B cell (primary cell): Measurements from ENCODE around the gene ZNF787. TPM values are rescaled to one million over a fixed set of nuclear protein-coding genes. Genes with fewer than 3 reads are reported as not detected.

ENCODE experiments used
- ATAC-seq: fragments of 200-7000 bp; cut with Tn5 transposase; one replicate; pipeline ENCODE4 v1.10.0; 2021; ENCODE audit warnings: low read depth, mild to moderate bottlenecking, moderate number of reproducible peaks, moderate library complexity
- CTCF ChIA-PET: fragments of 350-600 bp; sonication (Branson Sonifier 250); formaldehyde crosslinking; loops from one replicate; lab custom pipeline; 2021; ENCODE audit warnings: antibody characterized with exemption, inconsistent platforms; lab: Charles Lee
- POLR2A ChIA-PET: fragments of 350-600 bp; sonication (Branson Sonifier 250); formaldehyde crosslinking; loops from one replicate; lab custom pipeline; 2021; ENCODE audit warnings: antibody characterized with exemption; lab: Charles Lee
- DNase-seq: peaks from one replicate; pipeline ENCODE4 v3.0.0; 2013
- H2AFZ ChIP-seq: 2 replicates; pipeline ENCODE4 v1.6.1; 2012; ENCODE audit warnings: mild to moderate bottlenecking, low read depth, low read length; ENCODE audit not compliant: insufficient read depth, poor library complexity, severe bottlenecking
- H3K27ac ChIP-seq, 2 donors: 1 replicate in 1 of 2; 2 replicates in 1 of 2; pipeline ENCODE4 v1.5.1; 2012 to 2013; ENCODE audit warnings: low read length in 2 of 2, mild to moderate bottlenecking in 2 of 2, moderate library complexity in 1 of 2
- H3K27me3 ChIP-seq, 4 experiments: fragments of 200-600 bp in 1 of 4; sonication (generic) in 1 of 4; replicated peaks in 1 of 4; 1 replicate in 2 of 4; 2 replicates in 2 of 4; pipeline versions ENCODE4 v1.6.1 to v1.7.0; 2013 to 2016; ENCODE audit warnings: low read length in 3 of 4, mild to moderate bottlenecking in 2 of 4, mixed read lengths in 1 of 4, moderate library complexity in 1 of 4; ENCODE audit not compliant: insufficient read depth in 4 of 4, control insufficient read depth in 3 of 4; ENCODE audit errors: control extremely low read depth in 1 of 4
- H3K36me3 ChIP-seq, 2 experiments: replicated peaks in 1 of 2; 1 replicate in 1 of 2; 2 replicates in 1 of 2; pipeline versions ENCODE4 v1.6.1 to v1.7.1; 2013; ENCODE audit warnings: low read length in 1 of 2; ENCODE audit not compliant: insufficient read depth in 2 of 2, control insufficient read depth in 1 of 2; ENCODE audit errors: control extremely low read depth in 1 of 2, extremely low read depth in 1 of 2
- H3K4me1 ChIP-seq, 2 donors: fragments of 200-600 bp in 1 of 2; sonication (generic) in 1 of 2; 1 replicate in 1 of 2; 2 replicates in 1 of 2; pipeline versions ENCODE4 v1.5.1 to v1.6.1; 2013 to 2017; ENCODE audit warnings: low read length in 2 of 2; ENCODE audit not compliant: control insufficient read depth in 2 of 2, insufficient read depth in 2 of 2
- H3K4me2 ChIP-seq: replicated peaks from 2 replicates; pipeline ENCODE3; 2012; ENCODE audit warnings: mild to moderate bottlenecking, low read depth, low read length; ENCODE audit not compliant: poor library complexity, severe bottlenecking
- H3K4me3 ChIP-seq, 5 experiments: fragments of 200-600 bp in 1 of 5; sonication (generic) in 1 of 5; 1 replicate in 3 of 5; 2 replicates in 2 of 5; pipeline versions ENCODE4 v1.5.1 to v1.7.0; 2011 to 2016; ENCODE audit warnings: low read length in 4 of 5, mild to moderate bottlenecking in 4 of 5, low read depth in 2 of 5, control low read depth in 1 of 5, moderate library complexity in 1 of 5; ENCODE audit not compliant: insufficient read depth in 1 of 5; ENCODE audit errors: control extremely low read depth in 1 of 5, extremely low read depth in 1 of 5
- H3K79me2 ChIP-seq: fragments of 200-600 bp; sonication (generic); one replicate; pipeline ENCODE4 v1.6.0; 2016; ENCODE audit warnings: low read length; ENCODE audit not compliant: control insufficient read depth, insufficient read depth
- H3K9ac ChIP-seq: fragments of 200-600 bp; sonication (generic); 2 replicates; pipeline ENCODE4 v1.6.1; 2017; ENCODE audit warnings: mild to moderate bottlenecking, low read length, moderate library complexity
- H3K9me3 ChIP-seq, 3 donors: one replicate each; pipeline versions ENCODE4 v1.6.1 to v1.7.1; 2013; ENCODE audit warnings: low read length in 2 of 3; ENCODE audit not compliant: control insufficient read depth in 2 of 3, insufficient read depth in 1 of 3; ENCODE audit errors: control extremely low read depth in 1 of 3
- H4K20me1 ChIP-seq: 2 replicates; pipeline ENCODE4 v1.6.0; 2012; ENCODE audit warnings: mild to moderate bottlenecking, low read length; ENCODE audit not compliant: insufficient read depth, control insufficient read depth, poor library complexity, severe bottlenecking
- H3K27ac Mint-ChIP-seq: one replicate; pipeline ENCODE4 v1.8.0; 2021; ENCODE audit warnings: mixed read lengths
- H3K27me3 Mint-ChIP-seq: one replicate; pipeline ENCODE4 v1.8.0; 2021; ENCODE audit warnings: mixed read lengths
- H3K4me1 Mint-ChIP-seq: one replicate; pipeline ENCODE4 v1.8.0; 2021; ENCODE audit warnings: mixed read lengths
- H3K4me3 Mint-ChIP-seq: one replicate; pipeline ENCODE4 v1.8.0; 2021; ENCODE audit warnings: mixed read lengths
- H3K9me3 Mint-ChIP-seq: one replicate; pipeline ENCODE4 v1.8.0; 2022; ENCODE audit warnings: mixed read lengths; ENCODE audit not compliant: insufficient read depth
- EZH2 ChIP-seq: IDR thresholded peaks from 2 replicates; pipeline ENCODE4 v1.6.1; 2012; ENCODE audit warnings: borderline replicate concordance, low read depth, mild to moderate bottlenecking, moderate library complexity, low read length; ENCODE audit not compliant: insufficient read depth, poor library complexity, severe bottlenecking
- WGBS: methylation state at CpG from one replicate; pipeline ENCODE4 v1.1.5; 2013; ENCODE audit warnings: missing lambda C conversion rate; ENCODE audit not compliant: insufficient coverage; 5-methylcytosine and 5-hydroxymethylcytosine counted together
- intact Hi-C: fragments of 100-400 bp; cut with micrococcal nuclease; formaldehyde crosslinking; loops from one replicate; pipeline ENCODE4 v1.10.0; 2022
- polyA plus RNA-seq: library from polyadenylated mRNA; depleted of rRNA; stranded (reverse); fragments of >200 nt; gene quantifications from 2 replicates; pipeline ENCODE4 v1.2.3, GENCODE V29; 2012
- total RNA-seq, 2 donors: library from RNA; stranded (reverse); fragments of 120-200 nt in 1 of 2; gene quantifications; 1 replicate in 1 of 2; 2 replicates in 1 of 2; pipeline versions ENCODE4 v1.2.3 to v1.2.4, GENCODE V29; 2013 to 2022
- TF ChIP-seq, protein P1 (sequence below): fragments of 200-600 bp; IDR thresholded peaks from one replicate; pipeline ENCODE4 v1.8.0; 2022; ENCODE audit warnings: antibody characterized with exemption, mild to moderate bottlenecking

Gene ZNF787
- total and polyA plus RNA-seq, 2 donors (not counting 1 experiment from before 2014, with no cell fraction given) = 19.6 to 47.9 TPM

DNA sequence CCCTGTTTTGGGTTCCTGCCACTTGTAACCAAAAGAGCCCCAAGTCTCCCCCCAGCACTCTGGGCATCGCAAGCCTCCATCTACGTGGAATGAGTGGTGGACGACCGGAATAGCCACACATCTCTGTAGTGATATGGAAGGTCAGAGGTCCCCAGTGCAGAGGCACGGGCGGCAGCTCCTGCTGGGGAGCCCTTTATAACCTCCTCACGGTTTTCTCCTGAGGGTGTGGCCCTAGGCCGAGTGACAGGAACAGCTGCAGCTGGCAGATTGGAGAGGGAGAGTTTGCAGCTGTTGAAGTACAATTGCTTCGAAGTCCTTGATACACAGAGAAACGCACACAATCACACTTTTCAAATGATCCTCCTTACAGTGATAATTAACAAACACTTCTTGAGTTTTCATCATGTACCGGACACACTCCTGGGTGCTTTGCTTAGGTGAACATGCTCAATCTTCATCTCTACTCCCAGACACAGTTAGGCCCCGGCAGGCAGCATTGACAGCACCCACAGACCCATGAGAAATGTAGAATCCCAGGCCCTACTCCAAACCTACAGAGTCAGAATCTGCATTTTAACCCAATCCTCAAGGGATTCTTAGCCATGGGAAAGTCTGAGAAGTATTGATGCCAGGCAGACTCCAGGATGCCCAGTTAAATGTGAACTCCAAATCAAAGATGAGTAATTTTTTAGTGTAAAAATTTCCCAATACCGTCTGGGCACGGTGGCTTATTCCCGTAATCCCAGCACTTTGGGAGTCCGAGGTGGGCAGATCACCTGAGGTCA is 4.9 kb upstream of the ZNF787 start:
- no peaks in the 10 kb centered on the region for H3K9me3 Mint-ChIP-seq
- no peaks in the 10 kb centered on the region for H3K36me3 ChIP-seq
- no peak overlapping the region for H3K4me3 ChIP-seq
- no peak for ATAC-seq
- peaks cover 4% of the 10 kb centered on the region for H3K79me2 ChIP-seq
- no peak overlapping the region for H2AFZ ChIP-seq
- intact Hi-C loops = no loop called here
- no peak overlapping the region for H3K4me3 Mint-ChIP-seq
- H3K4me1 ChIP-seq = peaks cover 6 to 7% of the 10 kb centered on the region in 2 donors
- no peak for DNase-seq
- H3K27me3 ChIP-seq = no peaks in the 10 kb centered on the region
- TF ChIP-seq, protein P1, sequence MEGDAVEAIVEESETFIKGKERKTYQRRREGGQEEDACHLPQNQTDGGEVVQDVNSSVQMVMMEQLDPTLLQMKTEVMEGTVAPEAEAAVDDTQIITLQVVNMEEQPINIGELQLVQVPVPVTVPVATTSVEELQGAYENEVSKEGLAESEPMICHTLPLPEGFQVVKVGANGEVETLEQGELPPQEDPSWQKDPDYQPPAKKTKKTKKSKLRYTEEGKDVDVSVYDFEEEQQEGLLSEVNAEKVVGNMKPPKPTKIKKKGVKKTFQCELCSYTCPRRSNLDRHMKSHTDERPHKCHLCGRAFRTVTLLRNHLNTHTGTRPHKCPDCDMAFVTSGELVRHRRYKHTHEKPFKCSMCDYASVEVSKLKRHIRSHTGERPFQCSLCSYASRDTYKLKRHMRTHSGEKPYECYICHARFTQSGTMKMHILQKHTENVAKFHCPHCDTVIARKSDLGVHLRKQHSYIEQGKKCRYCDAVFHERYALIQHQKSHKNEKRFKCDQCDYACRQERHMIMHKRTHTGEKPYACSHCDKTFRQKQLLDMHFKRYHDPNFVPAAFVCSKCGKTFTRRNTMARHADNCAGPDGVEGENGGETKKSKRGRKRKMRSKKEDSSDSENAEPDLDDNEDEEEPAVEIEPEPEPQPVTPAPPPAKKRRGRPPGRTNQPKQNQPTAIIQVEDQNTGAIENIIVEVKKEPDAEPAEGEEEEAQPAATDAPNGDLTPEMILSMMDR = no peak
- TF ChIP-seq EZH2 = no peak
- H3K9me3 ChIP-seq = no peaks in the 10 kb centered on the region
- peaks cover 5% of the 10 kb centered on the region for H3K4me1 Mint-ChIP-seq
- POLR2A ChIA-PET = no interaction called here
- H3K4me2 ChIP-seq = no peak overlapping the region
- CTCF ChIA-PET = no interaction called here
- H3K27ac Mint-ChIP-seq = no peak overlapping the region
- no peak overlapping the region for H3K9ac ChIP-seq
- no peaks in the 10 kb centered on the region for H4K20me1 ChIP-seq
- H3K27me3 Mint-ChIP-seq = no peaks in the 10 kb centered on the region
- no peak overlapping the region for H3K27ac ChIP-seq
- WGBS = 96% methylated on average over 11 of the region's 16 CpGs

DNA sequence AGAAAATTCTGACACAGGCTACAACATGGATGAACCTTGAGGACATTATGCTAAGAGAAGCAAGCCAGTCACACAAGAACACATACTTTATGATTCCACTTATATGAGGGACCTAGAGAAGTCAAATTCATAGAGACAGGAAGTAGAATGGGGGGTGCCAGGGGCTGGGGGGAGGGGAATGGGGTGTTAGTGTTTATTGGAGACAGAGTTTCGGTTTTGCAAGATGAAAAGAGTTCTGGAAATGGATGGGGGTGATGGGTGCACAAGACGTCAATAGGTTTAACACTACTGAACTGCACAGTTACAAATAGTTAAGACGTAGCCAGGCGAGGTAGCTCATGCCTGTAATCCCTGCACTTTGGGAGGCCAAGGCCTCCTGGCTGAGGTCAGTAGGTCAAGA is 3.5 kb upstream of the ZNF787 start:
- WGBS = 86% methylated on average over 3 of the region's 4 CpGs
- no peaks in the 10 kb centered on the region for H3K27me3 Mint-ChIP-seq
- intact Hi-C loops = loop anchor here (5.0 kb wide), 1 partner anchor 278 kb away; the partner anchor contains the start of gene ZNF583
- no peak for ATAC-seq
- no peak for TF ChIP-seq EZH2
- TF ChIP-seq, protein P1 = no peak
- peaks cover 11 to 16% of the 10 kb centered on the region in 2 donors for H3K4me1 ChIP-seq
- POLR2A ChIA-PET = no interaction called here
- H3K4me1 Mint-ChIP-seq = peaks cover 14% of the 10 kb centered on the region
- peaks cover 13% of the 10 kb centered on the region for H3K79me2 ChIP-seq
- H3K4me3 Mint-ChIP-seq = no peak overlapping the region
- no peak for DNase-seq
- no peak overlapping the region for H2AFZ ChIP-seq
- H3K27ac ChIP-seq = no peak overlapping the region
- no peak overlapping the region for H3K27ac Mint-ChIP-seq
- no peaks in the 10 kb centered on the region for H3K36me3 ChIP-seq
- H3K9ac ChIP-seq = no peak overlapping the region
- H3K27me3 ChIP-seq = no peaks in the 10 kb centered on the region
- no peak overlapping the region for H3K4me2 ChIP-seq
- no peak overlapping the region for H3K4me3 ChIP-seq
- H3K9me3 ChIP-seq = no peaks in the 10 kb centered on the region
- H3K9me3 Mint-ChIP-seq = no peaks in the 10 kb centered on the region
- CTCF ChIA-PET = interaction anchor here (1.0 kb wide), 1 partner anchor 44 kb away, joined by 3 read pairs; no protein-coding TSS in a partner anchor
- peaks cover 9% of the 10 kb centered on the region for H4K20me1 ChIP-seq
